Osteoblast (primary cell): ENCODE data around the gene OVOL1. TPM values are rescaled to one million over a fixed set of nuclear protein-coding genes. Genes with fewer than 3 reads are reported as not detected.

ENCODE experiments used
- DNase-seq: peaks from one replicate; pipeline ENCODE4 v3.0.0; 2011; ENCODE audit warnings: low spot score, mixed read lengths; ENCODE audit not compliant: insufficient read length; ENCODE audit errors: missing footprints
- H2AFZ ChIP-seq: 2 replicates; pipeline ENCODE4 v1.6.0; 2011; ENCODE audit warnings: mild to moderate bottlenecking, low read length
- H3K27ac ChIP-seq: 2 replicates; pipeline ENCODE4 v1.5.1; 2011; ENCODE audit warnings: mild to moderate bottlenecking, low read depth, low read length, moderate library complexity
- H3K27me3 ChIP-seq: 2 replicates; pipeline ENCODE4 v1.6.0; 2012; ENCODE audit warnings: mild to moderate bottlenecking, control low read depth, inconsistent platforms, low read length, moderate library complexity; ENCODE audit not compliant: insufficient read depth
- H3K36me3 ChIP-seq: 2 replicates; pipeline ENCODE4 v1.5.1; 2011; ENCODE audit warnings: mild to moderate bottlenecking, low read length, control low read depth, moderate library complexity; ENCODE audit not compliant: insufficient read depth
- H3K4me1 ChIP-seq: 2 replicates; pipeline ENCODE4 v1.5.1; 2011; ENCODE audit warnings: mild to moderate bottlenecking, low read length, control low read depth, moderate library complexity; ENCODE audit not compliant: insufficient read depth
- H3K4me2 ChIP-seq: 2 replicates; pipeline ENCODE4 v1.6.0; 2011; ENCODE audit warnings: mild to moderate bottlenecking, low read length; ENCODE audit not compliant: insufficient read depth
- H3K4me3 ChIP-seq: fragments of 200-600 bp; sonication (generic); 3 replicates; pipeline ENCODE4 v1.5.1; 2012; ENCODE audit warnings: mild to moderate bottlenecking, low read length, inconsistent platforms; ENCODE audit not compliant: insufficient read depth
- H3K79me2 ChIP-seq: 2 replicates; pipeline ENCODE4 v1.6.0; 2012; ENCODE audit warnings: mild to moderate bottlenecking, low read length, control low read depth, inconsistent platforms; ENCODE audit not compliant: insufficient read depth
- H3K9me3 ChIP-seq: 2 replicates; pipeline ENCODE4 v1.5.1; 2011; ENCODE audit warnings: low read depth, low read length, control low read depth
- H4K20me1 ChIP-seq: 2 replicates; pipeline ENCODE4 v1.6.0; 2012; ENCODE audit warnings: mild to moderate bottlenecking, low read length, control low read depth; ENCODE audit not compliant: insufficient read depth
- total RNA-seq: library from RNA; depleted of rRNA; stranded (reverse); fragments of >200 nt; gene quantifications from 2 replicates; pipeline ENCODE4 v1.2.3, GENCODE V29; 2012
- TF ChIP-seq, protein P1 (sequence below): IDR thresholded peaks from 2 replicates; pipeline ENCODE4 v1.5.1; 2011; ENCODE audit warnings: mild to moderate bottlenecking, low read depth, low read length, moderate library complexity; ENCODE audit errors: extremely low read depth

The OVOL1 gene
- total RNA-seq, 1 donor, result not detected

DNA sequence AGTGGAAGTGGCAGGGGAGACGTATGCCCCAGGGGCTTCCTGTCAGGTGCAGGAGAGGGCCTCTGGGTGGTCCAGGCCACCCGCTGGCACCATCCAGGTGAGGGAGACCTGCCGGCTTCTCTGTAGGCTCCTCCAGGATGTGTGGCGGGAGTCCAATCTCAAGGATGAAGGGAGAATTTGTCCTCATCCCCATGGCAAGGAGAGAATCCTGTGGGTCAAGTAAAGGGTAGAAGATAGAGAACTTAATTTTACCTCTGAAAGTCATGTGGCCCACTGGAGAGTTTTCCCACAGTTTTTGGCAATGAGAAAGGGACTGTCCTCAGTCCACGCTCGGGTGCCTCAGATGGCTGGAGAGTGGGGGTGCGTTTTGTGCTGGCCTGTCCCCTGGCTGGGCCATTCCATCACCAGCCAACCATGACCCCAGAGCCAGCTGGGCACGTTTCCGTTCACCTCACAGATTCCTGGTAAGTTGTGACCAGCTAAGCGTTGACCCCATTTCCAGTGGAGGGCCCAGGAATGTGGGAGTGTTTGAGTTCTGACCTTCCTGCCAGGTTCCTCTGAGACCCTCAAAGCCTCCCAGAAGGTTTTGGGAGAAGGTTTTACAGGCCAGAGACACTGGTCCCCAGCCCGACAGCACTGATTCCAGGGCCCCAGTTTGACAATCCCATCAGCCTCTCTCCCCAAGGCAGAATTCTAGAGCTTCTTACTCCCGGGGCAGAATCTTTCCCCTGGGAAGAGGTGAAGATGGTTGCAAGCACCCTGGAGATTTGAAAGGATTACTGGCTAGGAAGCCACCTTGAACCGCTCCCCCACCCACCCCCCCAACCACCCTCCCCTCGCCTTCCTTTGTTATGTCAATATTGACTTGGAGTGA, 2.6 kb downstream of the OVOL1 start:
- peaks cover 3% of the 10 kb centered on the region for H3K4me1 ChIP-seq
- no peak overlapping the region for H2AFZ ChIP-seq
- H3K79me2 ChIP-seq, result no peaks in the 10 kb centered on the region
- no peaks in the 10 kb centered on the region for H3K9me3 ChIP-seq
- no peak overlapping the region for H3K4me3 ChIP-seq
- peak; percentile 88 for DNase-seq
- H3K4me2 ChIP-seq, result no peak overlapping the region
- TF ChIP-seq, protein P1, sequence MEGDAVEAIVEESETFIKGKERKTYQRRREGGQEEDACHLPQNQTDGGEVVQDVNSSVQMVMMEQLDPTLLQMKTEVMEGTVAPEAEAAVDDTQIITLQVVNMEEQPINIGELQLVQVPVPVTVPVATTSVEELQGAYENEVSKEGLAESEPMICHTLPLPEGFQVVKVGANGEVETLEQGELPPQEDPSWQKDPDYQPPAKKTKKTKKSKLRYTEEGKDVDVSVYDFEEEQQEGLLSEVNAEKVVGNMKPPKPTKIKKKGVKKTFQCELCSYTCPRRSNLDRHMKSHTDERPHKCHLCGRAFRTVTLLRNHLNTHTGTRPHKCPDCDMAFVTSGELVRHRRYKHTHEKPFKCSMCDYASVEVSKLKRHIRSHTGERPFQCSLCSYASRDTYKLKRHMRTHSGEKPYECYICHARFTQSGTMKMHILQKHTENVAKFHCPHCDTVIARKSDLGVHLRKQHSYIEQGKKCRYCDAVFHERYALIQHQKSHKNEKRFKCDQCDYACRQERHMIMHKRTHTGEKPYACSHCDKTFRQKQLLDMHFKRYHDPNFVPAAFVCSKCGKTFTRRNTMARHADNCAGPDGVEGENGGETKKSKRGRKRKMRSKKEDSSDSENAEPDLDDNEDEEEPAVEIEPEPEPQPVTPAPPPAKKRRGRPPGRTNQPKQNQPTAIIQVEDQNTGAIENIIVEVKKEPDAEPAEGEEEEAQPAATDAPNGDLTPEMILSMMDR, result no peak
- no peaks in the 10 kb centered on the region for H4K20me1 ChIP-seq
- peaks cover 42% of the 10 kb centered on the region for H3K27me3 ChIP-seq
- H3K36me3 ChIP-seq, result no peaks in the 10 kb centered on the region
- no peak overlapping the region for H3K27ac ChIP-seq

DNA sequence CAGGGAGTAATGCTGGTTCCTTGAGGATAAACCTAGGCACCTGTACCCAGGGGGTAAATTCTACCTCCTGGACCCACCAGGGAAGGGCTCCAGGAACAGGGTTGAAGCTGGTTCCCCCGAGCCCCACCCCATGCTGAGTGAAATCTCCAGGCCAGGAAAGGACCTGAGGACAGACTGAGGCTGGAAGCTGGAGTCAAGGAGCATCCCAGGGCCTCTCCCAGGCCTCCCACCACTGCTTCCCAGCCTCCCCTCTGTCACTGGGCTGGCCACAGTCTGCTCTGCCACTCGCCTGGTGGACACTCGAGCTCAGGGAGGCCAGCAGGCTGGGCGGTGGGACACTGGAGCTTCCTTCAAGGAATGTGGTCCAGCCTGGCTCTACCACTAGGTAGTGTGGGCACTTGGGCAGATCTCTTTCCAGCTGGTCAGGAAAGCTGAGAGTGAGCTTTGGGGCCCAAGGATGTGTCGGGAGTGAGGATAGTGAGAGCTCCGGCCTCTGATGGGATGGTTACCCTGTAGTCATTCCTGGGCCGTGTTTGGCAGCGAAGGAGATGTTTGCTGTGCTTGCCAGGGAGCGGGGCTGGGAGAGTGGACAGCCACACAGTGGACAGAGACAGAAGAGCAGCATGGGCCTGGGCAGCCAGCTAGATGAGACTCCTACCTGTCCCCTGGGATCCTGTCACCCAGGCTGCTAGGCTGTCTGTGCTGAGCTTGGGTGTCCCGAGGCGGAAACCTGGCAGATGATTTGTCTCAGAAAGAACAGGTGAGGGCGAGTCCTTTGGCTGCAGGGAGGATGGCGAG, 3.4 kb downstream of the OVOL1 start:
- TF ChIP-seq, protein P1, result no peak
- DNase-seq, result peak; percentile 84
- Histone ChIP-seq H3K4me3 (no peak overlapping the region), H3K9me3 (no peaks in the 10 kb centered on the region), H4K20me1 (no peaks in the 10 kb centered on the region), H3K27me3 (peaks cover 38% of the 10 kb centered on the region), H3K36me3 (no peaks in the 10 kb centered on the region), H3K4me1 (peaks cover 3% of the 10 kb centered on the region), H2AFZ (no peak overlapping the region), H3K4me2 (no peak overlapping the region), H3K27ac (no peak overlapping the region), H3K79me2 (no peaks in the 10 kb centered on the region)

DNA sequence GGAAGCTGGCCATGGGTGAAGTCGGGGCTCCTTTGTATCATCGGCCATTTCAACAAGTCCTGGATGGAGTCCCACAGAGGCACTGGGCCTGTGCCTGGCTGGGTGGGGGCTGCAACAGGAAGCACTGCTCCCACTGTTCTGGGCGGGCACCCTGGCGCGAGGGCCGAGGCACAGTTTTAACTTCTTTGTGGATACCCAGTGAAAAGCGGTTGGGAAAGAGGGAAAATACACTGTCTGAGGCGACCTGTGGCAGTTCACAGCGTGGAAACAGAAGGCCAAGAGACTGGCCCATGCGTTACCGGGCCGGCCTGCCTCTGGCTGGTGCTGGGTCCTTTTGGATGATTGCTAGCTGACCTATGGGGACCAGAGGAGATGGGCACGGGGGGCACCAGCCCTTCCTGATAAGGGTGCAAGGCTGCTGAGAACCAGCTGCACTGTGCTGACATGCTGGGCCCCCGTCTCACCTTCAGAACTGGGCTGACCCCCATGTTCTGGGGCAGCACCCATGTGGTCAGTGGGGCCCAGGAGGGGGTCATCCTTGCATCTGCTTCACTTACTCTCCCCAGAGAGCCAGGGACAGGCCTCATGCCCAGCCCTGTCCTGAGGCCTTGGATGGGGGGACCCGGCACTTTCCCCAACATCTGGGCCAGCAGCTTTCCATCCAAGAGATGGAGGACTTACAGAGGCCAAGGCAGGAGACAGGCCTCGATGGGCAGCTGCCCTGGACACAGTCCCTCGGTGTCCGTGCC, 4.2 kb downstream of the OVOL1 start:
- H2AFZ ChIP-seq, result no peak overlapping the region
- no peaks in the 10 kb centered on the region for H3K36me3 ChIP-seq
- no peaks in the 10 kb centered on the region for H3K9me3 ChIP-seq
- no peak overlapping the region for H3K4me3 ChIP-seq
- TF ChIP-seq, protein P1, result no peak
- H3K27me3 ChIP-seq, result peaks cover 34% of the 10 kb centered on the region
- no peaks in the 10 kb centered on the region for H3K79me2 ChIP-seq
- no peak overlapping the region for H3K27ac ChIP-seq
- H3K4me1 ChIP-seq, result peaks cover 3% of the 10 kb centered on the region
- no peak overlapping the region for H3K4me2 ChIP-seq
- H4K20me1 ChIP-seq, result no peaks in the 10 kb centered on the region
- DNase-seq, result peak; percentile 82
